Muscle of arm (tissue), 12 donors: ENCODE data around the gene IQCE. TPM values are rescaled to one million over a fixed set of nuclear protein-coding genes. Genes with fewer than 3 reads are reported as not detected.

Experiments
- DNase-seq: peaks from one replicate; pipeline ENCODE4 v3.0.0-alpha.2; 2013
- polyA plus RNA-seq, 12 donors: library from polyadenylated mRNA; unstranded; fragments of 120-200 nt; gene quantifications; one replicate each; pipeline ENCODE4 v1.2.1, GENCODE V29; 2013; ENCODE audit not compliant: insufficient read length in 12 of 12

Gene IQCE
- polyA plus RNA-seq, 12 donors: 6.0 to 16.8 (median 7.4) TPM; not detected in 1

- DNase-seq: no peak
Observed at GRCh38 chr7:2631946-2632732, 73.4 kb downstream of the IQCE start, which contains the start of gene TTYH3. TSS of gene TTYH3 (plus strand) at chr7:2631986. CDS start at chr7:2632156, 170 bp downstream.

- DNase-seq: peak; percentile 66
Observed at GRCh38 chr7:2632733-2633537, 74.2 kb downstream of the IQCE start.

- no peak for DNase-seq
Observed at GRCh38 chr7:2633538-2634266, 74.9 kb downstream of the IQCE start.

GRCh38 chr7:2634267-2635145 is 75.7 kb downstream of the IQCE start:
- no peak for DNase-seq

- DNase-seq: no peak
Observed at GRCh38 chr7:2635148-2635668, 76.4 kb downstream of the IQCE start.

- no peak for DNase-seq
Observed at GRCh38 chr7:2635810-2636701, 77.3 kb downstream of the IQCE start.

- no peak for DNase-seq
Observed at GRCh38 chr7:2637066-2637471, 78.3 kb downstream of the IQCE start.

GRCh38 chr7:2637505-2638223 is 78.9 kb downstream of the IQCE start:
- DNase-seq: no peak

- peak; percentile 77 for DNase-seq
Observed at GRCh38 chr7:2638224-2638991, 79.6 kb downstream of the IQCE start.

GRCh38 chr7:2639181-2639681 is 80.5 kb downstream of the IQCE start:
- DNase-seq: no peak

- no peak for DNase-seq
Observed at GRCh38 chr7:2639695-2640481, 81.1 kb downstream of the IQCE start.

GRCh38 chr7:2640482-2640830 is 81.7 kb downstream of the IQCE start:
- DNase-seq: no peak

- DNase-seq: no peak
Observed at GRCh38 chr7:2640846-2641316, 82.1 kb downstream of the IQCE start.

GRCh38 chr7:2641406-2642393 is 82.9 kb downstream of the IQCE start:
- peak; percentile 96 for DNase-seq

- DNase-seq: no peak
Observed at GRCh38 chr7:2643386-2644219, 84.8 kb downstream of the IQCE start.
